GM18909 (cell line): ENCODE measurements around the gene PLXNB2.

ENCODE experiments used
- ATAC-seq: cut with Tn5 transposase; IDR thresholded peaks from one replicate; pipeline ENCODE4 v1.9.1; 2021; ENCODE audit warnings: mild to moderate bottlenecking; ENCODE audit not compliant: unreplicated experiment, poor library complexity

The PLXNB2 gene

GRCh38 chr22:50313600-50313999 lies 6.2 kb upstream of the PLXNB2 start:
- no peak for ATAC-seq

DNA sequence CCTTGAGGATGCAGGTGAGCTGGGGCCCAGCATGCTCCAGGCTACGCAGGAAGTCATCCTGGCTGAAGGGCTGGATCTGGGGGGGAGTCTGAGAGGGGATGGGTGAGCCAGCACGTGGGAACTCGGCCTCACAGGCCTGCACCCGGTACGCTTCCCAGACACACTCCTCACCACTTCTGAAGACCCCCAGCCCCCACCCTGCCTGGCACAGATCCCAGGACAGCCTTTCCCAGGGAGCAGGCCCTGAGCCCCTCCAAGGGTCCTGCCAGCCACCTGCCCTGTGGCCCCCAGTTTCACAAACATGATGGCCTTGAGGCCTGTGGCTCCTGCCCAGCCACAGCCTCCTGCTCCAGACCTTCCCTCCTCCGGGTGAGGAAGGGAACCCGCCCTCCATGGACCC lies 5.6 kb upstream of the PLXNB2 start:
- no peak for ATAC-seq

GRCh38 chr22:50312371-50312770 lies 4.9 kb upstream of the PLXNB2 start:
- ATAC-seq: no peak

GRCh38 chr22:50311606-50312351 lies 4.3 kb upstream of the PLXNB2 start:
- ATAC-seq: no peak

DNA sequence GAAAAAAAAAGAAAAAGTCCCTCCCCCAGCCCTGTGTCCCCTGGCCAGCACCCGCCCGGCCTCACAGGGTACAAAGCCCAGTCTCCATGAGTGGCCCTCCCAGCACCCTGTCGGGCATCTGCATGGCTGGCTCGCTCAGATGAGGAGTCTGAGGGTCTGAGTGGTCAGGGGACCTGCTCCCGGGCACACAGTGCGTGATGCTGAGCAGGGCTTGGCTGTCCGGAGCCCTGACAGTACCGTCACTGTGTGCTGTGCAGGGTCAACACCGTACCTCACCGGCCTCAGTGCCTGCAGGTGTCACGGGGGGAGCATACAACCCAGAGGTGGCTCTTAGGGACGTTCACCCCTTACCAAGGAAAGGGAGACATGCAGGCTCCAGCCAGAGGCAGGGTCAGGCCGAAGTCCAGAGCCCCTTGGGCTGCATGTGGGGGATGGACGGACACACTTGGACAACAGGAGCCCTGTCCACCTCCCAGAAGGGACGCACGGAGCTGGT lies 3.6 kb upstream of the PLXNB2 start:
- no peak for ATAC-seq

GRCh38 chr22:50310031-50310722 lies 2.7 kb upstream of the PLXNB2 start:
- no peak for ATAC-seq

DNA sequence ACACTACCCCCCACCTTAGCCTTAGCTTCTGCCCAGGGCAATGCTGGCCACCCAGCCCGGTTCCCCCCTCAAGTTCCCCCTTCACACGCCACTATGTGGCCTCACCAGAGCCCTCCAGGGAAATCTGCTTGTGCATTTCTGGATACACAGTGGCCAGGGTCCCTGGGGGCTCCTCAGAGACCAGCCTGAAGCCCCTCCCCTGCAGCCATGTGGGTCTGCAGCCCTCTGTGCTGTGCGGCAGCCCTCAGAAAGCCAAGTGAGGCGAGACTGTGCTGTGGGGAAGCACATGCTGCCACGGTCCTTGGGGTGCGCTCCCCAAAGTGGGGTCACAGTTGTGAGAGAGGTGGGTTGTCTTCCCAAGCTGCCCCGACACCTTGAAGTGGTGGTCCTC lies 2.1 kb upstream of the PLXNB2 start:
- no peak for ATAC-seq

- no peak for ATAC-seq
Measured at GRCh38 chr22:50308986-50309600, 1.6 kb upstream of the PLXNB2 start.

- no peak for ATAC-seq
Measured at GRCh38 chr22:50308597-50308935, 1.1 kb upstream of the PLXNB2 start.

DNA sequence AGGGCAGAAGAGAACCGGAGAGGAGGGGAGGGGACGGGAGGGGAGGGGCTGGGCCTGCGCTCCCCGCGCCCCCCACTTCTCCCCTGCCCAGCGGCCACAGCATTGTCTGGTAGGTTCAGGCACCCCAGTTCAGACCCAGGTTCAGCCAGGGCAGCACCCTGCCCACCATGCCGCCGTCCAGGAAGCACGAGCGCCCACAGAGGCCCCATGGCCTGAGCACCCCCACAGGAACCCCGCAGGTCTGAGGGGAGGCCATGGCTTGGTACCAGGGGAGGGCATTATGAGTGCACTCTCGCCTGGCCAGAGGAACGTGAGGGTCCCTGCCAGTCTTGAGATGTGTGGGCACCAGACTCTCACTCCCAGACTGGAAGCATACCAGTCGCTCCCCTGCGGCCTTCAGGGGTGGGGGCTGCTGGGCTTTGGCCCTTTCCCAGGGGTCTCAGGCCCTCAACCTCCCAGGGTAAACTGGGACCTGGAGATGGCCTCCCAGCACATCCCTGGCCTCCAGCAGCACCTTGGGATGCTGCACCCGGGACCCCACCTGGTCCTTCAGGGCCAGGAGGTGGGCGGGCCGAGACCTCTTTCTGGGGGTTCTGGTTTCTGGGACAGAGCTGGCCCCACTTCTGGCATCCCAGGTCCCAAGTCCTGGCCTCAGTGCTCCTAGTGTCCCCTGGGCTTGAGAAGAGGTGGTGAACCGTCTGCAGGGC lies 597 bp upstream of the PLXNB2 start:
- no peak for ATAC-seq

GRCh38 chr22:50305923-50306566 lies 1.4 kb downstream of the PLXNB2 start:
- ATAC-seq: no peak

DNA sequence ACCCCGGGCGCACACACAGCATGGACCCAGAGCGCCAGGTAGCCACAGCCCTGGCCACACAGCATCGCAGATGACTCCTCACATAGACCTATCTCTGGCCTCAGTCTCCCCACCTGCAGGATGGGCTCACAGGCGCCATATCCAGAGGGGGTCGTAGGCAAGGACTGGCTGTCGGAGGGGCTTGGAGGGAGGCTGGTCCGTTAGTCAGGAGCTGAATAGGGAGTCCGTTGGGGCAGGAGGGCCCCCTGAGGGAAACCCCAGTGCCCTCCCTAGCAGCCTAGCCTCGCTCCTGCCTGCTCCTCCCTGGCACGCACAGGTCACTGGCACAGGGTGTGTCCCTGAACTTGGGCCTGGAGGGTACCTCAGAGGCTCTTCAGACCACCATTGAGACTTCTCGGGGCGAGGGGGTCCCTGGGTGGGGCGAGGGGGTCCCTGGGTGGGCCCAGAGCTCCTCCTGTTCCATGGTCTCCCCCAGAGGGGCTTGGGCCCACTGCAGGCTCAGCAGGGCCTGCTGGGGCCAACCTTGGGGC lies 2.0 kb downstream of the PLXNB2 start:
- no peak for ATAC-seq

DNA sequence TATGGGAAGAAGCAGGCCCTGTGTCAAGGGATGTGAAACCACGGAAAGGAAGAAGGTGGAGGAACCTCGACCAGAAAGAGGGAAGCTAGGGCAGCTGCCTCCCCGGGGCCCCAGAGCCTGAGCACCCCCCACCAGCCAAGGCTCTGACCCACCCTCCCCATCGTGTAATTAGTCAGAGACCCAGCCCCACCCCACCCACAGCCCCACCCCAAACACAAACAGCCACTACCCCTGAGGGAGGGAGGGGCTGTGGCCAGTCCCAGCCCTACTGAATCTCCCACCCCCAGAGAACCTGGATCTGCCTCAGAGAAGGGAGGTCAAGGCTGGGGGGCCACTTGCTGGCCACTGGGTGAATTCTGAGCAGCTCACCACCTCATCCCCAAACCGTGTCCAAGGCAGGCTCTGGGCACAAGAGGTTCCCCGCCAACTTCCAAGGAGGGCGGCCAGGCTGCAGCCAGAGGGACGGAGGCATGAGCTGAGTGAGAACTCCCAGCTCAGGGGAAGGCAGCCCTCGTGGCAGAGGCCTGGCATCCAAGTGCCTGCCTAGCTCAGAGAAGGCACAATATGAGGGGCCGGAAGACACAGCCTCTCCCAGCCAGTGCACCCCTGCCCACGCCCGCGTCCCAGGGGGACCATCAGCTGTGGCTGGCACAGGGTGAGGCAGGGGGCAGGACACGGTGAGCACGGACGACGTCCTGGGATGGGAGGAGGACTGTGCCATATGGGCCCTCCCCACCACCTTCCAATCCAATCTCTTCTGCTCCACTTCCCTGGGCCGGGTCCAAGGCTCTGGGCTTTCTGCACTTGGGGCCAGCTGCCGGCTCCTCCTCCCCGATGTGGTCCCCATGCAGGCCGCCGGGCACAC lies 2.7 kb downstream of the PLXNB2 start:
- no peak for ATAC-seq

GRCh38 chr22:50303848-50304527 lies 3.5 kb downstream of the PLXNB2 start:
- ATAC-seq: no peak

DNA sequence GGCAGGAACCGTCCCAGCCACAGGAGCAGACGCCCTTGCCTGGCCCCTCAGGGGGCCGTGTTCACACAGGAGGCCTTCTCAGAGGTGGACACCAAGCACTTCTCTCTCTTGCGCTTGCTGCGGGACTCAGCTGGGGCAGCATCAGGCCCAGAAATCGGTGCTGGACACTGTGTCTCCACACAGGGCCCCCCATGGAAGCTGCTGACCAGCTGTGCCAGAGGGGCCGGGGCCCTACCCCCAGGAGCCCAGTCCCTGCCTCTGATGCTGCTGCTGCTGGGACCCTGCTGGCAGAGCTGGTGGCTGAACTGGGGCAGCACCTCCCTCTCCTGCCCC lies 4.0 kb downstream of the PLXNB2 start:
- ATAC-seq: no peak

GRCh38 chr22:50302564-50302963 lies 4.9 kb downstream of the PLXNB2 start:
- no peak for ATAC-seq

DNA sequence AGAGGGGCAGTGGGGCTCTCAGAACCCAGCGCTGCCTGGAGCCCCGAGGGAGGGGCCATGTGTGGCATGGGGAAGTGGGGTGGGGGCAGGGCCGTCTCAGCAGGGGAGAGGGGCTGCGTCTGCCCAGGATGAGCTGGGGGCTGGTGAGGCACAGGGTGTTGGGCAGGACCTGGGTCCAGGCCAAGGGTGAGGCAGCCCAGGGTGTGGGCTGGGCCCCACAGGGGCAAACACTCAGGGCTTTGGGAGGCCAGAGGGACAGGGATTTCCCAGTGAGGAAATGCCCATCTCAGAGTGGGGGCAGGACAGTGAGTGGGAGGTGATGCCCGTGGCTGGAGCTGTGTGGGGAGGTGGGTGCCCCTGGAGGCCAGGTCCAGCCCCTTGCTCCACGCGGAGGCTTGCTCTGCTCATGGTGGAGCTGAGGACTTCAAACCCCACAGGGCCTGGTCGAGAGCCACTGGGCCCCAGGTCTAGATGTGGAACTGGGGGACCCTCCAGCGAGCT lies 5.4 kb downstream of the PLXNB2 start:
- no peak for ATAC-seq

- ATAC-seq: no peak
Measured at GRCh38 chr22:50301581-50301991, 5.9 kb downstream of the PLXNB2 start.
